Hematopoietic multipotent progenitor cell treated with erythropoietin and hydrocortisone succinate and interleukin-3 and kit ligand, for 8 days (in vitro differentiated cells): Measurements from ENCODE around the gene LIMK1.
"Not testable (repeated sequence)": the region's sequence is repeated elsewhere in the genome, so short reads cannot be mapped to it uniquely, and the experiment has no call there.

Experiments
- DNase-seq: peaks from one replicate; pipeline ENCODE4 v3.0.0-alpha.2; 2015

The LIMK1 gene

GRCh38 chr7:74084722-74085578, 1.3 kb downstream of the LIMK1 start:
- no peak for DNase-seq

- no peak for DNase-seq
Observed at GRCh38 chr7:74087791-74088453, 4.3 kb downstream of the LIMK1 start.

GRCh38 chr7:74092321-74092963, 8.8 kb downstream of the LIMK1 start:
- DNase-seq, result no peak

GRCh38 chr7:74092964-74093471, 9.4 kb downstream of the LIMK1 start:
- DNase-seq, result peak; percentile 29

- no peak for DNase-seq
Observed at GRCh38 chr7:74093671-74094223, 10.1 kb downstream of the LIMK1 start.

- peak; percentile 67 for DNase-seq
Observed at GRCh38 chr7:74094224-74095101, 10.9 kb downstream of the LIMK1 start.

- DNase-seq, result no peak
Observed at GRCh38 chr7:74095135-74095534, 11.5 kb downstream of the LIMK1 start.

GRCh38 chr7:74097937-74098614, 14.5 kb downstream of the LIMK1 start:
- DNase-seq, result no peak

- DNase-seq, result no peak
Observed at GRCh38 chr7:74099031-74099430, 15.4 kb downstream of the LIMK1 start.

GRCh38 chr7:74101061-74101681, 17.6 kb downstream of the LIMK1 start:
- peak; percentile 82 for DNase-seq

GRCh38 chr7:74103219-74103772, 19.7 kb downstream of the LIMK1 start:
- DNase-seq, result no peak

GRCh38 chr7:74104702-74105101, 21.1 kb downstream of the LIMK1 start:
- DNase-seq, result no peak

GRCh38 chr7:74105992-74106391, 22.4 kb downstream of the LIMK1 start:
- DNase-seq, result no peak

- DNase-seq, result no peak
Observed at GRCh38 chr7:74106846-74107245, 23.2 kb downstream of the LIMK1 start.

- no peak for DNase-seq
Observed at GRCh38 chr7:74115326-74115725, 31.7 kb downstream of the LIMK1 start.

- no peak for DNase-seq
Observed at GRCh38 chr7:74116356-74116755, 32.8 kb downstream of the LIMK1 start.

GRCh38 chr7:74119831-74120230, 36.2 kb downstream of the LIMK1 start:
- DNase-seq, result no peak

GRCh38 chr7:74121401-74122249, 38.0 kb downstream of the LIMK1 start:
- DNase-seq, result no peak

- not testable (repeated sequence) for DNase-seq
Observed at GRCh38 chr7:74123892-74124291, 40.3 kb downstream of the LIMK1 start.
